Uterus (tissue), 4 donors: ENCODE measurements around the gene INPP5D. TPM values are rescaled to one million over a fixed set of nuclear protein-coding genes. Genes with fewer than 3 reads are reported as not detected.

Experiments
- DNase-seq, 2 donors: peaks; one replicate each; pipeline ENCODE4 v3.0.0-alpha.2; 2019 to 2020
- H3K27ac ChIP-seq, 2 donors: fragments of 200-600 bp; sonication (generic); 1 replicate in 1 of 2; 2 replicates in 1 of 2; pipeline ENCODE4 v1.5.1; 2016 to 2018
- H3K27me3 ChIP-seq, 2 donors: fragments of 200-600 bp; sonication (generic); one replicate each; pipeline ENCODE4 v1.5.1; 2018 to 2019; ENCODE audit warnings: control low read depth in 1 of 2
- H3K36me3 ChIP-seq, 2 donors: fragments of 200-600 bp; sonication (generic); one replicate each; pipeline ENCODE4 v1.5.1; 2019; ENCODE audit warnings: control low read depth in 1 of 2
- H3K4me1 ChIP-seq, 2 donors: fragments of 200-600 bp; sonication (generic); one replicate each; pipeline ENCODE4 v1.5.1; 2018 to 2019; ENCODE audit warnings: control low read depth in 1 of 2
- H3K4me3 ChIP-seq, 2 donors: fragments of 200-600 bp; sonication (generic); 1 replicate in 1 of 2; 2 replicates in 1 of 2; pipeline ENCODE4 v1.5.1; 2018 to 2019; ENCODE audit warnings: mild to moderate bottlenecking in 1 of 2
- H3K9me3 ChIP-seq, 2 donors: fragments of 200-600 bp; sonication (generic); one replicate each; pipeline ENCODE4 v1.5.1; 2019; ENCODE audit warnings: control low read depth in 1 of 2
- CTCF ChIP-seq, 4 experiments: fragments of 200-600 bp in 2 of 4; fragments of 450-650 bp in 2 of 4; sonication (generic) in 2 of 4; IDR thresholded peaks; one replicate each; pipeline ENCODE4 v1.5.1; 2016 to 2019; ENCODE audit warnings: antibody characterized with exemption in 4 of 4, mild to moderate bottlenecking in 2 of 4, moderate library complexity in 1 of 4
- POLR2A ChIP-seq, 2 donors: fragments of 450-650 bp; IDR thresholded peaks; one replicate each; pipeline ENCODE4 v1.6.1; 2016; ENCODE audit warnings: antibody characterized with exemption in 2 of 2, mild to moderate bottlenecking in 1 of 2, moderate library complexity in 1 of 2
- intact Hi-C: fragments of 100-400 bp; cut with DNase I; formaldehyde crosslinking; loops from one replicate; pipeline ENCODE4 v1.15.1; 2023; ENCODE audit warnings: low total_unique reads
- total RNA-seq, 4 donors: library from RNA; depleted of rRNA in 3 of 4; stranded (reverse); fragments of >200 nt in 3 of 4; gene quantifications; one replicate each; pipeline versions ENCODE4 v1.1.0 to v1.2.4, GENCODE V29; 2014 to 2023
- donor health status: DM: yes; HTN: yes; CAD: no.

The INPP5D gene
- total RNA-seq, 4 donors from 2014 or later: 14.2 to 37.9 (median 22.3) TPM

- TF ChIP-seq POLR2A (IDR thresholded peaks at IDR 0.05): no peak
- TF ChIP-seq CTCF (IDR thresholded peaks at IDR 0.05): no peak
- Histone ChIP-seq H3K4me1 (no peaks in the 10 kb centered on the region), H3K27ac (no peak overlapping the region), H3K27me3 (no peaks in the 10 kb centered on the region), H3K9me3 (no peaks in the 10 kb centered on the region), H3K4me3 (no peak overlapping the region), H3K36me3 (no peaks in the 10 kb centered on the region)
- DNase-seq: no peak
- intact Hi-C loops: no loop called here
Observed at GRCh38 chr2:233165895-233166661, 105.9 kb downstream of the INPP5D start.

- no peak for DNase-seq
- Histone ChIP-seq H3K27me3 (no peaks in the 10 kb centered on the region), H3K4me1 (no peaks in the 10 kb centered on the region), H3K27ac (no peak overlapping the region), H3K36me3 (no peaks in the 10 kb centered on the region), H3K9me3 (no peaks in the 10 kb centered on the region), H3K4me3 (no peak overlapping the region)
- TF ChIP-seq CTCF (IDR thresholded peaks at IDR 0.05) (no peak), POLR2A (IDR thresholded peaks at IDR 0.05) (no peak)
- intact Hi-C loops: no loop called here
Observed at GRCh38 chr2:233168445-233168844, 108.3 kb downstream of the INPP5D start.

GRCh38 chr2:233168919-233169318 is 108.8 kb downstream of the INPP5D start:
- no peak overlapping the region for H3K27ac ChIP-seq
- no peak for DNase-seq
- intact Hi-C loops: no loop called here

GRCh38 chr2:233171344-233171743 is 111.2 kb downstream of the INPP5D start:
- H3K4me1 ChIP-seq: no peaks in the 10 kb centered on the region
- no peak overlapping the region for H3K4me3 ChIP-seq
- no peak for DNase-seq
- intact Hi-C loops: no loop called here
- TF ChIP-seq POLR2A (IDR thresholded peaks at IDR 0.05) (no peak), CTCF (IDR thresholded peaks at IDR 0.05) (no peak)
- H3K27ac ChIP-seq: no peak overlapping the region
- H3K27me3 ChIP-seq: no peaks in the 10 kb centered on the region
- H3K36me3 ChIP-seq: no peaks in the 10 kb centered on the region
- H3K9me3 ChIP-seq: no peaks in the 10 kb centered on the region

More at GRCh38 chr2:233168919-233169318, 108.8 kb downstream of the INPP5D start:
- Histone ChIP-seq H3K36me3 (no peaks in the 10 kb centered on the region), H3K27me3 (no peaks in the 10 kb centered on the region), H3K4me1 (no peaks in the 10 kb centered on the region), H3K4me3 (no peak overlapping the region), H3K9me3 (no peaks in the 10 kb centered on the region)
- TF ChIP-seq CTCF (IDR thresholded peaks at IDR 0.05) (no peak), POLR2A (IDR thresholded peaks at IDR 0.05) (no peak)

GRCh38 chr2:233173115-233173514 is 113.0 kb downstream of the INPP5D start:
- Histone ChIP-seq H3K36me3 (no peaks in the 10 kb centered on the region), H3K9me3 (no peaks in the 10 kb centered on the region)
- DNase-seq: no peak

More at GRCh38 chr2:233173115-233173514, 113.0 kb downstream of the INPP5D start:
- no peak overlapping the region for H3K27ac ChIP-seq
- H3K4me3 ChIP-seq: no peak overlapping the region
- no peaks in the 10 kb centered on the region for H3K27me3 ChIP-seq
- no peaks in the 10 kb centered on the region for H3K4me1 ChIP-seq
- intact Hi-C loops: no loop called here
- TF ChIP-seq POLR2A (IDR thresholded peaks at IDR 0.05) (no peak), CTCF (IDR thresholded peaks at IDR 0.05) (no peak)
